Lower leg skin (tissue), 3 donors: ENCODE measurements around the gene FTL.

Experiments
- POLR2A ChIP-seq, 2 donors: fragments of 450-650 bp; IDR thresholded peaks; one replicate each; pipeline ENCODE4 v1.6.1; 2016 to 2017; ENCODE audit warnings: antibody characterized with exemption in 2 of 2, mild to moderate bottlenecking in 1 of 2, moderate library complexity in 1 of 2
- TF ChIP-seq, protein P1 (sequence below), 3 donors: fragments of 450-650 bp; IDR thresholded peaks; one replicate each; pipeline ENCODE4 v1.5.1; 2016; ENCODE audit warnings: antibody characterized with exemption in 3 of 3, mild to moderate bottlenecking in 3 of 3, moderate library complexity in 2 of 3

DNA sequence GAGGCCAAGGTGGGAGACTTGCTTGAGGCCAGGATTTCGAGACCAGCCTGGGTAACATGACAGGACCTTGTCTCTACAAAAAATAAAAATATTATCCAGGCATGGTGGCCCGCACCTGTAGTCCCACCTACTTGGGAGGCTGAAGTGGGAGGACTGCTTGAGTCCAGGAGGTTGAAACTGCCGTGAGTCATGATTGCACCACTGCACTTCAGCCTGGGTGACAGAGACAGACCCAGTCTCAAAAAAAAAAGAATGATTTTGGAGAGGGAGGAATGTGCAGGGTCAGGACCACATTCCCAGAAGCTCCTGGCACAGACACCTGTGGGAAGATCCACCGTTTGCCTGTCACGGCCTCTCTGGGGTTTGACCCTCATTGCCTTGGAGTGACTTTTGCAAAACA lies 19.7 kb upstream of the FTL start:
- no peak for TF ChIP-seq POLR2A (IDR thresholded peaks at IDR 0.05)
- TF ChIP-seq, protein P1, sequence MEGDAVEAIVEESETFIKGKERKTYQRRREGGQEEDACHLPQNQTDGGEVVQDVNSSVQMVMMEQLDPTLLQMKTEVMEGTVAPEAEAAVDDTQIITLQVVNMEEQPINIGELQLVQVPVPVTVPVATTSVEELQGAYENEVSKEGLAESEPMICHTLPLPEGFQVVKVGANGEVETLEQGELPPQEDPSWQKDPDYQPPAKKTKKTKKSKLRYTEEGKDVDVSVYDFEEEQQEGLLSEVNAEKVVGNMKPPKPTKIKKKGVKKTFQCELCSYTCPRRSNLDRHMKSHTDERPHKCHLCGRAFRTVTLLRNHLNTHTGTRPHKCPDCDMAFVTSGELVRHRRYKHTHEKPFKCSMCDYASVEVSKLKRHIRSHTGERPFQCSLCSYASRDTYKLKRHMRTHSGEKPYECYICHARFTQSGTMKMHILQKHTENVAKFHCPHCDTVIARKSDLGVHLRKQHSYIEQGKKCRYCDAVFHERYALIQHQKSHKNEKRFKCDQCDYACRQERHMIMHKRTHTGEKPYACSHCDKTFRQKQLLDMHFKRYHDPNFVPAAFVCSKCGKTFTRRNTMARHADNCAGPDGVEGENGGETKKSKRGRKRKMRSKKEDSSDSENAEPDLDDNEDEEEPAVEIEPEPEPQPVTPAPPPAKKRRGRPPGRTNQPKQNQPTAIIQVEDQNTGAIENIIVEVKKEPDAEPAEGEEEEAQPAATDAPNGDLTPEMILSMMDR (IDR thresholded peaks at IDR 0.05) = no peak
